Tibial nerve (tissue), 4 donors: ENCODE data around the gene CRKL. TPM values are rescaled to one million over a fixed set of nuclear protein-coding genes. Genes with fewer than 3 reads are reported as not detected.

Experiments
- DNase-seq, 2 donors: peaks; one replicate each; pipeline ENCODE4 v3.0.0-alpha.2; 2019; ENCODE audit warnings: low spot score in 2 of 2
- H3K27ac ChIP-seq, 4 donors: fragments of 200-600 bp; sonication (generic) in 3 of 4; one replicate each; pipeline ENCODE4 v1.5.1; 2017 to 2019; ENCODE audit warnings: mild to moderate bottlenecking in 1 of 4
- H3K27me3 ChIP-seq, 2 donors: fragments of 200-600 bp; sonication (generic) in 1 of 2; one replicate each; pipeline versions ENCODE4 v1.5.1 to v1.6.0; 2017 to 2019
- H3K36me3 ChIP-seq, 3 donors: fragments of 200-600 bp; sonication (generic); one replicate each; pipeline ENCODE4 v1.5.1; 2018 to 2019
- H3K4me1 ChIP-seq, 4 donors: fragments of 200-600 bp; sonication (generic) in 3 of 4; one replicate each; pipeline ENCODE4 v1.5.1; 2017 to 2019
- H3K4me3 ChIP-seq, 4 donors: fragments of 200-600 bp; sonication (generic) in 3 of 4; one replicate each; pipeline ENCODE4 v1.5.1; 2017 to 2019; ENCODE audit warnings: mild to moderate bottlenecking in 1 of 4, moderate library complexity in 1 of 4
- H3K9me3 ChIP-seq, 4 donors: fragments of 200-600 bp; sonication (generic) in 3 of 4; one replicate each; pipeline ENCODE4 v1.5.1; 2017 to 2019
- CTCF ChIP-seq, 5 experiments: fragments of 200-600 bp in 3 of 5; fragments of 450-650 bp in 2 of 5; sonication (generic) in 3 of 5; IDR thresholded peaks; one replicate each; pipeline ENCODE4 v1.5.1; 2016 to 2019; ENCODE audit warnings: antibody characterized with exemption in 5 of 5, mild to moderate bottlenecking in 3 of 5, moderate library complexity in 2 of 5
- EP300 ChIP-seq, 2 donors: sonication (generic); formaldehyde crosslinking; IDR thresholded peaks; one replicate each; pipeline ENCODE4 v1.6.1; 2017; ENCODE audit warnings: antibody characterized with exemption in 2 of 2, mild to moderate bottlenecking in 1 of 2
- POLR2A ChIP-seq, 2 donors: fragments of 450-650 bp; IDR thresholded peaks; one replicate each; pipeline ENCODE4 v1.6.1; 2017; ENCODE audit warnings: antibody characterized with exemption in 2 of 2, mild to moderate bottlenecking in 2 of 2, moderate library complexity in 2 of 2
- WGBS, 2 donors: methylation state at CpG; one replicate each; pipeline ENCODE4 v1.1.5; 2018; 5-methylcytosine and 5-hydroxymethylcytosine counted together
- total RNA-seq, 4 donors: library from RNA; depleted of rRNA; stranded (reverse); fragments of >200 nt; gene quantifications; one replicate each; pipeline ENCODE4 v1.1.0, GENCODE V29; 2016

The CRKL gene
- total RNA-seq, 4 donors from 2014 or later = 44.7 to 59.0 (median 51.5) TPM

- Histone ChIP-seq H3K9me3 (no peaks in the 10 kb centered on the region), H3K4me1 (no peaks in the 10 kb centered on the region), H3K36me3 (peaks cover 0 to 62% (median 0%) of the 10 kb centered on the region in 3 donors), H3K27ac (no peak overlapping the region), H3K4me3 (no peak overlapping the region), H3K27me3 (no peaks in the 10 kb centered on the region)
- DNase-seq = no peak
- 78 to 80% methylated on average over 1 of the region's 1 CpG for WGBS, 2 donors
- TF ChIP-seq POLR2A (IDR thresholded peaks at IDR 0.05) = no peak
- no peak for TF ChIP-seq CTCF (IDR thresholded peaks at IDR 0.05)
- no peak for TF ChIP-seq EP300 (IDR thresholded peaks at IDR 0.05)
Measured at GRCh38 chr22:20875296-20875695, 41.9 kb upstream of the CRKL start.

DNA sequence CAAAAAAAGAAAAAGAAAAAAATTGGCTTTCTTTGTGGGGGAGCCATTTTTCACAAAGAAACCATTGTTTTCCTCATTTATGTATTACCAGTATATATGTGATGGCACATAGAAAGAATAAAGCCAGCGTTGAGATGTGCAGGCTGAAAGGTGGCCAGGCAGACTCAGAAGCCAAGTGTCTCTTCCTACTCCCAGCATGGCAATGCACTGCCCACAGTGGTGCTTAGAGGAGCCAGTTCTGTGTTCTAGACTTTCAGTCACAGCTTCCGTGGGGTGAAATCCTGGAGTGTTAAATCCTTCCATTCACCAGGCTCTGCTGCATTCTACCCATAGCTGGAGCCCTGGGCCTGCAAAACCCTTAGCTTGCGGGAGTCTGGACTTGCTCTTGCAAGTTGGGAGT is 39.5 kb upstream of the CRKL start:
- TF ChIP-seq POLR2A (IDR thresholded peaks at IDR 0.05) = no peak
- TF ChIP-seq CTCF (IDR thresholded peaks at IDR 0.05) = no peak
- TF ChIP-seq EP300 (IDR thresholded peaks at IDR 0.05) = no peak
- Histone ChIP-seq H3K9me3 (no peaks in the 10 kb centered on the region), H3K4me1 (no peaks in the 10 kb centered on the region), H3K4me3 (no peak overlapping the region), H3K27ac (no peak overlapping the region), H3K27me3 (no peaks in the 10 kb centered on the region), H3K36me3 (peaks cover 0 to 66% (median 6%) of the 10 kb centered on the region in 3 donors)
- WGBS, 2 donors = 51 to 55% methylated on average over 3 of the region's 3 CpGs
- no peak for DNase-seq

DNA sequence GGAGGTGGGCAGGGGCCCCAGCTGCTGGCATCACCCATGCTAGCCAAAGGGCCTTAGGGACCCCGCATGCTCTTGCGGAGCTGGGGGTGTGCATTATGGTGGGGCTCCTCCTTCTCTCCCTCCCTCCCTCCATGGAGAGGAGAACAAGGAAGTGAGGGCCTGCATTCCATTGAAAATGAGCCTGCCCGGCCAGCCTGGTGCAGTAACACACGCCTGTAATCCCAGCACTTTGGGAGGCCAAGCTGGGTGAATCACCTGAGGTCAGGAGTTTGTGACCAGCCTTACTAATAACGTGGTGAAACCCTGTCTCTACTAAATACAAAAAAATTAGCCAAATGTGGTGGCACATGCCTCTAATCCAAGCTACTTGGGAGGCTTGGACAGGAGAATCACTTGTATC is 36.0 kb upstream of the CRKL start:
- H3K27me3 ChIP-seq = no peaks in the 10 kb centered on the region
- DNase-seq = no peak
- no peaks in the 10 kb centered on the region for H3K9me3 ChIP-seq
- no peak overlapping the region for H3K27ac ChIP-seq
- 74 to 88% methylated on average over 5 of the region's 5 CpGs for WGBS, 2 donors
- peaks cover 5 to 71% (median 6%) of the 10 kb centered on the region in 3 donors for H3K36me3 ChIP-seq
- H3K4me3 ChIP-seq = no peak overlapping the region
- peaks cover 0 to 9% (median 0%) of the 10 kb centered on the region in 4 donors for H3K4me1 ChIP-seq
- TF ChIP-seq CTCF (IDR thresholded peaks at IDR 0.05) (no peak), POLR2A (IDR thresholded peaks at IDR 0.05) (no peak), EP300 (IDR thresholded peaks at IDR 0.05) (no peak)

DNA sequence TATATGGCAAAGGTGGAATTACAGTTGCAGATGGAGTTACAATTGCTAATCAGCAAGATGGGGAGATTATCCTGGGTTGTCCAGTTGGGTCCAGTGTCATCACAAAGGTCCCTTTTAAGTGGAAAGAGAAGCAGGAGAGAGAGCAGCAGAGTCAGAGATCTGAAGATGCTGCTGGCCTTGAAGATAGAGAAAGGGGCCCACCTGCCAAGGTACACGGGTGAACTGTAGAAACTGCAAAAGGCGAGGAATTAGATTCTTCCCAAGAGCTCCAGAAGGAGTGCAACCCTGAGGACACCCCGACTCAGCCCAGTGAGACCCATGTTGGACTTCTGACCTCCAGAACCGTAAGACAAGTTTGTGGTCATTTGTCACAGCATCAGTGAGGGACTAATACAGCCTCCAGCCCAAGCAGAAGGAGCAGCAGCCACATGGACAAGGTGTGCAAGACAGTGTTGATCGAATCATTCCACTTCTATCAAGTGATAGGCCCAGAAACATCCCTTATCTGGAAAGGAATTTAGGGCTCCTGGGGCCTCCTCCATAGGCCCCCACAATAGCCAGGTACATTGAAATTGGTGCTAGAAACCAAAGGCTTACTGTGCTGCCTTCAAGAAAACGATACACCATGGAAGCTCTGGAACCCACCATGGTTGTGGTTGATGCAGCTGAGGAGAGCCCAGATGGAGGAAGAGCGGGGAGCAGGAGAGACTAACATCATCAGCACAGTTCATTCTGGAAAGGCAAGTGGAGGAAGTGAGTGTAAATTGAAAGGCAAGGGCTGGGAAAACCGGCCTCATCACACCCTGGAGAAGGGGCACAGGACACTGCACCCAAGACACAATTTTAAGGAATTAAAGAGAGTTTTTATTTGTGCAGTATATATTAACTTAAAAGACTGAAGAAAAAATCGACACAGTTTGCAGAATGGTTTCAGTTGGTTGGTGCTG is 35.1 kb upstream of the CRKL start:
- Histone ChIP-seq H3K9me3 (no peaks in the 10 kb centered on the region), H3K4me1 (peaks cover 0 to 9% (median 0%) of the 10 kb centered on the region in 4 donors), H3K36me3 (peaks cover 5 to 72% (median 6%) of the 10 kb centered on the region in 3 donors), H3K27me3 (no peaks in the 10 kb centered on the region), H3K27ac (no peak overlapping the region), H3K4me3 (no peak overlapping the region)
- no peak for DNase-seq
- TF ChIP-seq POLR2A (IDR thresholded peaks at IDR 0.05) (no peak), CTCF (IDR thresholded peaks at IDR 0.05) (no peak), EP300 (IDR thresholded peaks at IDR 0.05) (no peak)
- WGBS, 2 donors = 89 to 90% methylated on average over 9 of the region's 9 CpGs

- no peak for DNase-seq
- H3K36me3 ChIP-seq = peaks cover 5 to 72% (median 6%) of the 10 kb centered on the region in 3 donors
- peaks cover 0 to 9% (median 0%) of the 10 kb centered on the region in 4 donors for H3K4me1 ChIP-seq
- no peaks in the 10 kb centered on the region for H3K9me3 ChIP-seq
- WGBS, 2 donors = 89 to 91% methylated on average over 6 of the region's 6 CpGs
- H3K27me3 ChIP-seq = no peaks in the 10 kb centered on the region
- H3K27ac ChIP-seq = no peak overlapping the region
- TF ChIP-seq POLR2A (IDR thresholded peaks at IDR 0.05) (no peak), CTCF (IDR thresholded peaks at IDR 0.05) (no peak), EP300 (IDR thresholded peaks at IDR 0.05) (no peak)
- no peak overlapping the region for H3K4me3 ChIP-seq
Measured at GRCh38 chr22:20882855-20883254, 34.4 kb upstream of the CRKL start.
